K562 (cell line): ENCODE data around the gene PLTP. TPM values are rescaled to one million over a fixed set of nuclear protein-coding genes. Genes with fewer than 3 reads are reported as not detected.

Experiments used
- CUX1 ChIP-seq: fragments of 200-800 bp; sonication (Bioruptor generic); IDR thresholded peaks from 2 replicates; pipeline ENCODE4 v1.6.1; 2016; ENCODE audit warnings: missing genetic modification characterization, missing compliant biosample characterization
- GABPB1 ChIP-seq: sonication (generic); formaldehyde crosslinking; IDR thresholded peaks from 2 replicates; pipeline ENCODE4 v1.8.0; 2022; ENCODE audit warnings: mild to moderate bottlenecking, missing genetic modification reagents
- MXD1 ChIP-seq: fragments of 250-450 bp; sonication (Bioruptor Pico); IDR thresholded peaks from 2 replicates; pipeline ENCODE4 v1.8.0; 2021; ENCODE audit warnings: borderline replicate concordance, mild to moderate bottlenecking, moderate library complexity; ENCODE audit not compliant: poor library complexity, severe bottlenecking
- MXI1 ChIP-seq: IDR thresholded peaks from 2 replicates; pipeline ENCODE4 v1.6.1; 2011; ENCODE audit warnings: low read depth, mild to moderate bottlenecking, improper control_type of control experiment, low read length
- MYBL2 ChIP-seq, 2 experiments: fragments of 450-650 bp in 1 of 2; sonication (generic) in 1 of 2; formaldehyde crosslinking in 1 of 2; IDR thresholded peaks; 2 replicates each; pipeline versions ENCODE4 v1.6.1 to v1.8.1; 2017 to 2022; ENCODE audit warnings: borderline replicate concordance in 1 of 2, inconsistent platforms in 1 of 2, low read depth in 1 of 2, mild to moderate bottlenecking in 1 of 2, missing genetic modification reagents in 1 of 2, moderate library complexity in 1 of 2
- PCBP1 ChIP-seq: fragments of 200-400 bp; formaldehyde crosslinking; IDR thresholded peaks from 2 replicates; pipeline ENCODE4 v1.6.1; 2018; ENCODE audit warnings: mild to moderate bottlenecking, low read depth, low read length; ENCODE audit not compliant: poor library complexity, severe bottlenecking
- RERE ChIP-seq: sonication (generic); formaldehyde crosslinking; IDR thresholded peaks from 2 replicates; pipeline ENCODE4 v1.8.0; 2023; ENCODE audit warnings: missing genetic modification reagents, mild to moderate bottlenecking, borderline replicate concordance
- SREBF1 ChIP-seq: fragments of 150-350 bp; IDR thresholded peaks from 2 replicates; pipeline ENCODE4 v1.6.1; 2014; ENCODE audit warnings: antibody characterized with exemption, low read depth, low read length, borderline replicate concordance
- TAL1 ChIP-seq: fragments of 450-650 bp; IDR thresholded peaks from 2 replicates; pipeline ENCODE4 v1.6.1; 2016; ENCODE audit warnings: mild to moderate bottlenecking
- ZNF347 ChIP-seq: fragments of 450-650 bp; formaldehyde crosslinking; IDR thresholded peaks from 2 replicates; pipeline ENCODE4 v1.4.0; 2020; ENCODE audit warnings: low read depth, mild to moderate bottlenecking, moderate library complexity
- ZNF696 ChIP-seq: fragments of 250-450 bp; sonication (Bioruptor Pico); conservative IDR thresholded peaks from 2 replicates; pipeline ENCODE4 v1.4.0; 2020; ENCODE audit warnings: mild to moderate bottlenecking, moderate library complexity
- polyA plus RNA-seq, 8 experiments: library from polyadenylated mRNA; depleted of rRNA in 4 of 8; stranded (reverse) in 5 of 8; unstranded in 3 of 8; fragments of >200 nt; fragmentation: Nextera tagmentation in 2 of 8; fragmentation: Illumina TruSeq in 1 of 8; extraction: Ambion mirVana in 2 of 8; extraction: Trizol in 1 of 8; gene quantifications; 2 replicates each; pipeline versions ENCODE4 v1.2.1 to v1.2.3, GENCODE V29; 2011 to 2014; ENCODE audit warnings: inconsistent platforms in 1 of 8, missing spikeins in 1 of 8
- total RNA-seq, 7 experiments: library from RNA; depleted of rRNA in 6 of 7; stranded (reverse); fragments of >200 nt in 6 of 7; fragmentation: Illumina TruSeq in 2 of 7; extraction: Trizol in 2 of 7; gene quantifications; 2 replicates each; pipeline versions ENCODE4 v1.2.1 to v1.2.3, GENCODE V29; 2011 to 2021; ENCODE audit warnings: low replicate concordance in 1 of 7

Gene PLTP
- total and polyA plus RNA-seq, 9 of the 15 experiments (the other 6 are each of a cell fraction or from before 2014, with no cell fraction given): 2.8 to 29.3 (median 17.6) TPM

- TF ChIP-seq RERE: no peak
- no peak for TF ChIP-seq MXD1 (CRISPR knock-in tag)
- peak; percentile 36; the same call in 1 of the 2 replicates for TF ChIP-seq TAL1
- TF ChIP-seq MYBL2 (IDR thresholded peaks at IDR 0.05; ENCODE audit: low read depth): 0 out of 2 replicates have a peak, but pooled peaks have one; percentile 25
- TF ChIP-seq MYBL2 (CRISPR knock-in tag; IDR thresholded peaks at IDR 0.05; ENCODE audit: borderline replicate concordance): no peak
- no peak for TF ChIP-seq PCBP1
- TF ChIP-seq ZNF696 (CRISPR knock-in tag): no peak
- no peak for TF ChIP-seq SREBF1
- no peak for TF ChIP-seq CUX1 (CRISPR knock-in tag)
- TF ChIP-seq ZNF347 (CRISPR knock-in tag): no peak
- no peak for TF ChIP-seq GABPB1
- no peak for TF ChIP-seq MXI1
These were observed 38.4 kb downstream of the PLTP start (continued) for GRCh38 chr20:45873409-45874103.
